ENCODE measurements around the gene EHMT1. TPM values are rescaled to one million over a fixed set of nuclear protein-coding genes. Genes with fewer than 3 reads are reported as not detected.

The EHMT1 gene
- total and polyA plus RNA-seq, 10 of the 15 experiments (the other 5 are each of a cell fraction or from before 2014, with no cell fraction given) = 2.9 to 100 (median 48.1) TPM

DNA sequence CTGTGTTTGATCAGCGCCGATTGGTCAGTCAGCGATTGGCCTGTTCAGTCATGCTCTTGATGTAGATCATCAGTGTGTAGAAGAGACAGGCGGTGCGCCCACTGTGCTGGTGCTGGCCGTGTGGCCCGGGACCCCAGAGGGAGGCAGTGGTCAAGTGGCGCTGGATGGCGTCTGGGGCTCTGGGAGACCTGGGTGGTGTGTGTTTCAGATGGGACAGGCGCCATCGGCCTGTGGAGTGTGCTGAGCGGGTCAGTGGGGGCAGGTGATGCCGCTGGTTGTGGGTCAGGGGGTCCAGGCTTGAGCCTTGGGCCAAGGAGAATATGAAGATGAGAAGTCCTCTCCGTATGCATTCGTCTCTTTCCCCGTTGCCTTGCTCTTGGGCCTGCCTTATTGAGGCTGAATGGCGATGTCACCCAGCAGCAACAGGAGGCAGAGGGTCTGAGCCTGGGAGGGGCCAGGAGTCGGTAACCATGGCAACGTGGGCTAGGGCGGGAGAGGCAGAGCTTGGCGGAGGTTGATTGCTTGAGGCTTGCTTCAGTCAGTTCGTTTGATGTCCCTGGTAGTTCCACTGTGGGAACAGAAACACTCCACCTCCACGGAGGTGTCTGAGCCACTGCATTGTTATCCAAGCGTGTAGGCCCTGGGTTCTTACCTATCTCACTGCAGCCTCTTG is 141.0 kb downstream of the EHMT1 start (continued):
- no peak for TF ChIP-seq KAT2A (conservative IDR thresholded peaks at IDR 0.05; ENCODE audit: control insufficient read depth, low read depth, low read length)

- no peak for FAIRE-seq
- no peak overlapping the region for H3K4me3 ChIP-seq
Measured at GRCh38 chr9:137760426-137760825, 141.6 kb downstream of the EHMT1 start.

More at GRCh38 chr9:137760426-137760825, 141.6 kb downstream of the EHMT1 start:
- peaks cover 27% of the 10 kb centered on the region for H3K79me2 ChIP-seq (ENCODE audit: control insufficient read depth, insufficient read depth, low read length)
- POLR2A ChIA-PET = interaction anchor here (1.2 to 7.4 kb wide), 3 partner anchors 11 to 22 kb away, joined by 3 to 59 read pairs (median 7); no protein-coding TSS in a partner anchor
- no peaks in the 10 kb centered on the region for H3K27me3 ChIP-seq (replicated peaks in 1 of 2; ENCODE audit: control insufficient read depth in 2 of 2, insufficient read depth in 2 of 2, low read length in 1 of 2)
- peaks cover 29 to 52% of the 10 kb centered on the region in 2 experiments for H3K36me3 ChIP-seq (ENCODE audit: control insufficient read depth in 2 of 2, insufficient read depth in 2 of 2, low read length in 1 of 2)
- in situ Hi-C loops (cut with MboI) (no loop called here), intact Hi-C loops (cut with micrococcal nuclease; ENCODE audit: unreplicated experiment) (loop anchor here (1.0 kb wide), 1 partner anchor 87 kb away; no protein-coding TSS in a partner anchor)
- H3K9ac ChIP-seq (ENCODE audit: control insufficient read depth, insufficient read depth, low read length) = peak overlapping the region; percentile 44
- RAD21 ChIA-PET (ENCODE audit: unreplicated experiment) = interaction anchor here (1.1 to 7.1 kb wide), 5 partner anchors 15 to 87 kb away, joined by 3 to 65 read pairs (median 15); no protein-coding TSS in a partner anchor
- TSS peak; percentile 67 for BruUV-seq (replicated peaks)
- TF ChIP-seq HDAC6 (IDR thresholded peaks at IDR 0.05; ENCODE audit: unreplicated experiment) = peak; percentile 30
- TF ChIP-seq BACH1 (IDR thresholded peaks at IDR 0.05; ENCODE audit: borderline replicate concordance) = peak; percentile 3; the same call in 1 of the 2 replicates
- TF ChIP-seq POLR2AphosphoS5 (IDR thresholded peaks at IDR 0.05; ENCODE audit: low read length) = 0 out of 2 replicates have a peak, but pooled peaks have one; percentile 8
- TF ChIP-seq POLR2AphosphoS2 (IDR thresholded peaks at IDR 0.05; ENCODE audit: low read depth, low read length) = no peak
- TF ChIP-seq ZNF217 (IDR thresholded peaks at IDR 0.05) = 0 out of 2 replicates have a peak, but pooled peaks have one; percentile 20
- peaks cover 13% of the 10 kb centered on the region; the same call in 2 of the 3 replicates for H3K9me3 ChIP-seq (replicated peaks; ENCODE audit: control insufficient read depth, insufficient read depth, low read length)
- SMC1A ChIA-PET (ENCODE audit: uncharacterized antibody, unreplicated experiment) = interaction anchor here (1.0 to 2.8 kb wide), 5 partner anchors 11 to 48 kb away, joined by 4 to 32 read pairs (median 8); no protein-coding TSS in a partner anchor
- H3K27ac ChIP-seq (ENCODE audit: control insufficient read depth, insufficient read depth) = peak overlapping the region; percentile 96
- CTCF ChIA-PET = interaction anchor here (1.0 to 2.5 kb wide), 4 partner anchors 12 to 87 kb away, joined by 3 to 23 read pairs (median 11); no protein-coding TSS in a partner anchor
- no peak for ATAC-seq
- 44% methylated on average over 12 of the region's 12 CpGs for WGBS (ENCODE audit: insufficient coverage, insufficient replicate concordance, low lambda C conversion rate, missing lambda C conversion rate)
- H2AFZ ChIP-seq (ENCODE audit: control insufficient read depth, low read depth, low read length) = no peak overlapping the region
- H3K4me2 ChIP-seq (ENCODE audit: control insufficient read depth, insufficient read depth) = peak overlapping the region; percentile 79
- H3K4me1 ChIP-seq (ENCODE audit: control insufficient read depth, insufficient read depth, low read length) = peaks cover 67% of the 10 kb centered on the region
- H4K20me1 ChIP-seq (ENCODE audit: control insufficient read depth, insufficient read depth) = no peaks in the 10 kb centered on the region
- DNase-seq (ENCODE audit: low read depth, low spot score) = no peak

All from GM12878 (cell line).